Esophagus squamous epithelium (tissue), 5 donors: ENCODE data around the gene BRICD5. TPM values are rescaled to one million over a fixed set of nuclear protein-coding genes. Genes with fewer than 3 reads are reported as not detected.

Experiments
- DNase-seq: peaks from one replicate; lab custom pipeline; 2025; lab: John Stamatoyannopoulos, UW
- H3K27ac ChIP-seq, 4 donors: fragments of 200-600 bp; sonication (generic); one replicate each; pipeline ENCODE4 v1.5.1; 2016 to 2019; ENCODE audit warnings: mild to moderate bottlenecking in 1 of 4
- H3K27me3 ChIP-seq, 4 donors: fragments of 200-600 bp; sonication (generic); 1 replicate in 3 of 4; 2 replicates in 1 of 4; pipeline versions ENCODE4 v1.5.1 to v1.6.0; 2017 to 2021; ENCODE audit warnings: antibody characterized with exemption in 1 of 4
- H3K36me3 ChIP-seq, 3 donors: fragments of 200-600 bp; sonication (generic); one replicate each; pipeline ENCODE4 v1.5.1; 2016 to 2019
- H3K4me1 ChIP-seq, 3 donors: fragments of 200-600 bp; sonication (generic); one replicate each; pipeline ENCODE4 v1.5.1; 2017 to 2019
- H3K4me3 ChIP-seq, 4 donors: fragments of 200-600 bp; sonication (generic); 1 replicate in 3 of 4; 2 replicates in 1 of 4; pipeline ENCODE4 v1.5.1; 2016 to 2019; ENCODE audit warnings: mild to moderate bottlenecking in 2 of 4, moderate library complexity in 1 of 4
- H3K9me3 ChIP-seq, 3 donors: fragments of 200-600 bp; sonication (generic); one replicate each; pipeline ENCODE4 v1.5.1; 2016 to 2019
- POLR2A ChIP-seq, 4 donors: fragments of 450-650 bp; IDR thresholded peaks; one replicate each; pipeline ENCODE4 v1.6.1; 2017; ENCODE audit warnings: antibody characterized with exemption in 4 of 4, mild to moderate bottlenecking in 4 of 4, moderate library complexity in 3 of 4
- WGBS, 2 donors: methylation state at CpG; one replicate each; pipeline ENCODE4 v1.1.5; 2018; 5-methylcytosine and 5-hydroxymethylcytosine counted together
- intact Hi-C: fragments of 100-400 bp; cut with DNase I; formaldehyde crosslinking; loops from one replicate; pipeline ENCODE4 v1.15.0; 2022
- total RNA-seq, 4 donors: library from RNA; depleted of rRNA; stranded (reverse); fragments of >200 nt; gene quantifications; one replicate each; pipeline ENCODE4 v1.1.0, GENCODE V29; 2016
- TF ChIP-seq, protein P1 (sequence below), 6 experiments: fragments of 450-650 bp in 4 of 6; fragments of 200-600 bp in 2 of 6; sonication (generic) in 2 of 6; IDR thresholded peaks; one replicate each; pipeline ENCODE4 v1.5.1; 2016 to 2019; ENCODE audit warnings: antibody characterized with exemption in 6 of 6, mild to moderate bottlenecking in 4 of 6, moderate library complexity in 4 of 6
- donor health status: DM: yes; HTN: yes; CAD: no.

Gene BRICD5
- total RNA-seq, 4 donors from 2014 or later: 1.1 to 2.0 (median 1.6) TPM; not detected in 1

GRCh38 chr16:2208772-2209171 lies 1.9 kb downstream of the BRICD5 start:
- Histone ChIP-seq H3K4me1 (peaks cover 30 to 47% (median 41%) of the 10 kb centered on the region in 3 donors), H3K4me3 (no peak overlapping the region), H3K9me3 (no peaks in the 10 kb centered on the region), H3K36me3 (peaks cover 14 to 43% (median 25%) of the 10 kb centered on the region in 3 donors), H3K27me3 (no peaks in the 10 kb centered on the region), H3K27ac (no peak overlapping the region)
- WGBS, 2 donors: 80 to 100% methylated on average over 2 to 3 of the region's 9 CpGs
- DNase-seq: no peak
- TF ChIP-seq, protein P1, sequence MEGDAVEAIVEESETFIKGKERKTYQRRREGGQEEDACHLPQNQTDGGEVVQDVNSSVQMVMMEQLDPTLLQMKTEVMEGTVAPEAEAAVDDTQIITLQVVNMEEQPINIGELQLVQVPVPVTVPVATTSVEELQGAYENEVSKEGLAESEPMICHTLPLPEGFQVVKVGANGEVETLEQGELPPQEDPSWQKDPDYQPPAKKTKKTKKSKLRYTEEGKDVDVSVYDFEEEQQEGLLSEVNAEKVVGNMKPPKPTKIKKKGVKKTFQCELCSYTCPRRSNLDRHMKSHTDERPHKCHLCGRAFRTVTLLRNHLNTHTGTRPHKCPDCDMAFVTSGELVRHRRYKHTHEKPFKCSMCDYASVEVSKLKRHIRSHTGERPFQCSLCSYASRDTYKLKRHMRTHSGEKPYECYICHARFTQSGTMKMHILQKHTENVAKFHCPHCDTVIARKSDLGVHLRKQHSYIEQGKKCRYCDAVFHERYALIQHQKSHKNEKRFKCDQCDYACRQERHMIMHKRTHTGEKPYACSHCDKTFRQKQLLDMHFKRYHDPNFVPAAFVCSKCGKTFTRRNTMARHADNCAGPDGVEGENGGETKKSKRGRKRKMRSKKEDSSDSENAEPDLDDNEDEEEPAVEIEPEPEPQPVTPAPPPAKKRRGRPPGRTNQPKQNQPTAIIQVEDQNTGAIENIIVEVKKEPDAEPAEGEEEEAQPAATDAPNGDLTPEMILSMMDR (IDR thresholded peaks at IDR 0.05): no peak
- no peak for TF ChIP-seq POLR2A (IDR thresholded peaks at IDR 0.05)
- intact Hi-C loops: no loop called here

GRCh38 chr16:2208308-2208707 lies 2.4 kb downstream of the BRICD5 start:
- Histone ChIP-seq H3K9me3 (no peaks in the 10 kb centered on the region), H3K27ac (no peak overlapping the region), H3K27me3 (no peaks in the 10 kb centered on the region), H3K4me1 (peaks cover 25 to 42% (median 36%) of the 10 kb centered on the region in 3 donors), H3K4me3 (no peak overlapping the region), H3K36me3 (peaks cover 14 to 43% (median 25%) of the 10 kb centered on the region in 3 donors)
- WGBS, 2 donors: 78 to 89% methylated on average over 5 to 9 of the region's 23 CpGs
- intact Hi-C loops: no loop called here
- no peak for TF ChIP-seq POLR2A (IDR thresholded peaks at IDR 0.05)
- TF ChIP-seq, protein P1 (IDR thresholded peaks at IDR 0.05): no peak
- DNase-seq: no peak

DNA sequence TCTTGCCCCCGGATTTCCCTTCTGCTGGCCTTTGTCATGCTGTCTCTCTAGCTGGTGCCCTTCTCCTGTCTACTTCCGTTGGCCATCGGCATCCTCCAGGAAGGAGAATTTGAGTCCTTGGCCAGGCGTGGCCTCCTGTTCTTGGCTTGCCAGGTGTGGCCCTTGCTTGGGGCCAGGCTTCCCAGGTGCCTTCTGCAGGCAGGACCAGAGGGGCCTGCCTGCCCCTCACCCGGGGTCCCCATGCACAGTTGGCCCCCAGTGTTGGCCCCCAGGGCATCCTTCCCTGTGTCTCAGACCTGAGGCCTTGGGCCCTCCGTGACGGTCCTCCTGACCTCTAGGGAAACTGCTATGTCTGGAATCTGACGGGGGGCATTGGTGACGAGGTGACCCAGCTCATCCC lies 2.8 kb downstream of the BRICD5 start:
- H3K4me3 ChIP-seq: no peak overlapping the region
- H3K9me3 ChIP-seq: no peaks in the 10 kb centered on the region
- TF ChIP-seq, protein P1 (IDR thresholded peaks at IDR 0.05): no peak
- no peak for TF ChIP-seq POLR2A (IDR thresholded peaks at IDR 0.05)
- H3K4me1 ChIP-seq: peaks cover 21 to 38% (median 32%) of the 10 kb centered on the region in 3 donors
- no peak for DNase-seq
- WGBS, 2 donors: 89 to 96% methylated on average over 3 of the region's 9 CpGs
- no peak overlapping the region for H3K27ac ChIP-seq
- no peaks in the 10 kb centered on the region for H3K27me3 ChIP-seq
- H3K36me3 ChIP-seq: peaks cover 14 to 43% (median 25%) of the 10 kb centered on the region in 3 donors
- intact Hi-C loops: no loop called here

DNA sequence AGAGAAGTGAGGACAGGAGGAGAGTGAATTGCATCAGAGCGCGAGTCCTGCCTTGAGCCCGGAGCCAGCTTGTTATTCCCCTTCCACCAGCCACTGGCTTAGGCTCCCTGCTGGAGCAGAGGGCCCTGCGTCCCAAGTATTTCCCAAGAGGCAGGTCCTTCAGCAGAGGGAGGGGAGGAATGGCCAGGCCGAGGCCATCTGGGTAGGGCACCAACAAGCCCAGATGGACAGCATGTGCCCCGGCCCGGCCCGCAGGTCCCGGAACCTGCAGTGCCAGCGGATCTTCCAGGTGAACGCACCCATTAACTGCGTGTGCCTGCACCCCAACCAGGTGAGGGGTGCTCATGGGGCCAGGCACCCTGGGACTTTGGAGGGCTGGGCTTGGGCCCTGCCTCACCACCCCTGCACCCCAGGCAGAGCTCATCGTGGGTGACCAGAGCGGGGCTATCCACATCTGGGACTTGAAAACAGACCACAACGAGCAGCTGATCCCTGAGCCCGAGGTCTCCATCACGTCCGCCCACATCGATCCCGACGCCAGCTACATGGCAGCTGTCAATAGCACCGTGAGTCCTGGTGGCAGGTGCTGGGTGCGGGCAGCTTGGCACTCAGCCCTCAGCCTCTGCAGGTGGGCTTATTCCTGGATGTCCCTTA lies 3.8 kb downstream of the BRICD5 start:
- Histone ChIP-seq H3K4me1 (peaks cover 13 to 28% (median 23%) of the 10 kb centered on the region in 3 donors), H3K27ac (no peak overlapping the region), H3K4me3 (no peak overlapping the region), H3K27me3 (no peaks in the 10 kb centered on the region), H3K9me3 (no peaks in the 10 kb centered on the region), H3K36me3 (peaks cover 14 to 43% (median 25%) of the 10 kb centered on the region in 3 donors)
- TF ChIP-seq, protein P1 (IDR thresholded peaks at IDR 0.05): no peak
- no peak for TF ChIP-seq POLR2A (IDR thresholded peaks at IDR 0.05)
- 93% methylated on average over 3 of the region's 23 CpGs; no CpG with 5 or more reads in 1 of the 2 donors for WGBS, 2 donors
- no peak for DNase-seq
- intact Hi-C loops: no loop called here

DNA sequence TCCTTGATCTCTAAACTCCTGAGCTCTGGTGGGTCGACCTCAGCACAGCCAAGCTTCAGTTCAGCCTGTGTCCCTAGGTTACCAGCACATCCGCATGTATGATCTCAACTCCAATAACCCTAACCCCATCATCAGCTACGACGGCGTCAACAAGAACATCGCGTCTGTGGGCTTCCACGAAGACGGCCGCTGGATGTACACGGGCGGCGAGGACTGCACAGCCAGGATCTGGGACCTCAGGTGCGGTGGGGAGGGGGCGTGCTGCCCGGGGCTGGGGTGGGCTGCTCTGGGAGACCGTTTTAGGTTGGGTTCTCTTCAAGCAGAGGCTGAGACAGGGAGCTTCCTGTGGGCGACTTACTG lies 4.3 kb downstream of the BRICD5 start:
- DNase-seq: no peak
- peak overlapping the region in 3 of 4 donors; percentile 96 to 99 (median 99) for H3K27ac ChIP-seq
- WGBS, 2 donors: 42 to 91% methylated on average over 2 to 10 of the region's 18 CpGs
- H3K27me3 ChIP-seq: no peaks in the 10 kb centered on the region
- intact Hi-C loops: no loop called here
- peaks cover 14 to 43% (median 25%) of the 10 kb centered on the region in 3 donors for H3K36me3 ChIP-seq
- TF ChIP-seq POLR2A (IDR thresholded peaks at IDR 0.05): no peak
- H3K9me3 ChIP-seq: no peaks in the 10 kb centered on the region
- peak overlapping the region; percentile 67 to 87 (median 82) for H3K4me3 ChIP-seq
- H3K4me1 ChIP-seq: peaks cover 13 to 24% (median 22%) of the 10 kb centered on the region in 3 donors
